ENCODE measurements around the gene LAMP5. TPM values are rescaled to one million over a fixed set of nuclear protein-coding genes. Genes with fewer than 3 reads are reported as not detected.

Gene LAMP5
- total RNA-seq (2022; extraction: Qiagen RNA extraction; ENCODE audit: low read depth), result 0.05 TPM in 1 of 5 replicates, not detected in the others

GRCh38 chr20:9514461-9515213 lies at the start of gene LAMP5:
Gene LAMP5, plus strand, starts transcription at chr20:9514590. Its CDS starts 263 bp downstream, at chr20:9514853.

Measured in A549 treated with DMSO at 1 μM for 4 hours (cell line).